HepG2 (cell line): ENCODE measurements around the gene FAM118A. TPM values are rescaled to one million over a fixed set of nuclear protein-coding genes. Genes with fewer than 3 reads are reported as not detected.
A peak's percentile ranks its signal among the peaks of the same experiment; 100 is the strongest.

ENCODE experiments used
- ATAC-seq: fragments of 200-7000 bp; cut with Tn5 transposase; 3 replicates; pipeline ENCODE4 v1.9.1; 2020; ENCODE audit warnings: mild to moderate bottlenecking, moderate library complexity
- BruUV-seq: library from RNA; stranded (reverse); fragments of 400-500 nt; replicated peaks from 2 replicates; lab custom pipeline; 2021; lab: Mats Ljungman, UMichigan
- CTCF ChIA-PET: fragments of 300-600 bp; formaldehyde crosslinking; extraction: SDS; loops from one replicate; lab custom pipeline; 2021; ENCODE audit warnings: low total read pairs, inconsistent platforms, low intra/inter-chr PET ratio; lab: Yijun Ruan, JAX
- POLR2A ChIA-PET: fragments of 350-600 bp; sonication (Branson Sonifier 250); formaldehyde crosslinking; loops from one replicate; lab custom pipeline; 2020; ENCODE audit warnings: antibody characterized with exemption, inconsistent platforms; lab: Yijun Ruan, JAX
- DNase-seq: peaks from one replicate; pipeline ENCODE4 v3.0.0-alpha.2; 2015; ENCODE audit warnings: low spot score
- FAIRE-seq: peaks from 3 replicates; lab custom pipeline; 2011; peaks lifted over from hg19 to GRCh38; lab: Jason Lieb, UNC
- H2AFZ ChIP-seq: one replicate; pipeline ENCODE4 v1.6.1; 2011; ENCODE audit warnings: low read length, inconsistent platforms
- H3K27ac ChIP-seq: fragments of 300-600 bp; 3 replicates; pipeline ENCODE4 v1.8.0; 2011; ENCODE audit warnings: mixed run types, mild to moderate bottlenecking, mixed read lengths, low read length, inconsistent platforms; ENCODE audit not compliant: insufficient read depth; ENCODE audit errors: extremely low read length
- H3K27me3 ChIP-seq, 2 experiments: fragments of 200-600 bp in 1 of 2; 2 replicates in 1 of 2; 3 replicates in 1 of 2; pipeline versions ENCODE4 v1.6.0 to v1.8.0; 2011; ENCODE audit warnings: low read length in 2 of 2, mild to moderate bottlenecking in 2 of 2, moderate library complexity in 2 of 2, inconsistent platforms in 1 of 2; ENCODE audit not compliant: insufficient read depth in 2 of 2, control insufficient read depth in 1 of 2
- H3K36me3 ChIP-seq, 2 experiments: fragments of 200-600 bp in 1 of 2; replicated peaks in 1 of 2; 2 replicates in 1 of 2; 3 replicates in 1 of 2; pipeline versions ENCODE4 v1.5.1 to v1.8.0; 2011; ENCODE audit warnings: low read length in 2 of 2, inconsistent platforms in 1 of 2; ENCODE audit not compliant: insufficient read depth in 2 of 2, control insufficient read depth in 1 of 2
- H3K4me1 ChIP-seq: 2 replicates; pipeline ENCODE4 v1.5.1; 2012; ENCODE audit warnings: low read length, inconsistent platforms; ENCODE audit not compliant: insufficient read depth
- H3K4me2 ChIP-seq: 2 replicates; pipeline ENCODE4 v1.6.0; 2011; ENCODE audit warnings: low read depth, low read length, inconsistent platforms
- H3K4me3 ChIP-seq, 3 experiments: fragments of 200-600 bp in 1 of 3; sonication (generic), shearing (Covaris generic) in 1 of 3; replicated peaks in 1 of 3; 2 replicates each; pipeline ENCODE4 v1.5.1; 2011 to 2016; ENCODE audit warnings: low read length in 3 of 3, inconsistent platforms in 2 of 3, low read depth in 2 of 3, mild to moderate bottlenecking in 2 of 3, control low read depth in 1 of 3, mixed read lengths in 1 of 3; ENCODE audit not compliant: insufficient read depth in 1 of 3
- H3K79me2 ChIP-seq: one replicate; pipeline ENCODE4 v1.6.1; 2011; ENCODE audit warnings: low read length, inconsistent platforms; ENCODE audit not compliant: insufficient read depth
- H3K9ac ChIP-seq: 2 replicates; pipeline ENCODE4 v1.6.0; 2011; ENCODE audit warnings: mild to moderate bottlenecking, low read depth, low read length, inconsistent platforms; ENCODE audit not compliant: insufficient read depth
- H3K9me3 ChIP-seq: 2 replicates; pipeline ENCODE4 v1.5.1; 2012; ENCODE audit warnings: mild to moderate bottlenecking, low read length
- H4K20me1 ChIP-seq: 2 replicates; pipeline ENCODE4 v1.6.0; 2011; ENCODE audit warnings: inconsistent platforms, mild to moderate bottlenecking, low read length, moderate library complexity; ENCODE audit not compliant: insufficient read depth
- SP5 ChIP-seq: IDR thresholded peaks from 2 replicates; pipeline ENCODE4 v1.6.1; 2016; ENCODE audit warnings: low read depth, borderline replicate concordance
- ZNF331 ChIP-seq: sonication (generic); formaldehyde crosslinking; IDR thresholded peaks from 2 replicates; pipeline ENCODE4 v1.4.0; 2020; ENCODE audit warnings: missing genetic modification reagents
- ZNF7 ChIP-seq: IDR thresholded peaks from 2 replicates; pipeline ENCODE4 v1.6.1; 2016; ENCODE audit warnings: missing biosample characterization, missing genetic modification reagents
- ZNF816 ChIP-seq: sonication (generic); formaldehyde crosslinking; IDR thresholded peaks from 2 replicates; pipeline ENCODE4 v1.8.0; 2022; ENCODE audit warnings: missing genetic modification reagents, mild to moderate bottlenecking, borderline replicate concordance
- whole genome bisulfite sequencing: methylation state at CpG from one replicate; pipeline ENCODE4 v1.1.6; 2017; ENCODE audit warnings: low lambda C conversion rate; 5-methylcytosine and 5-hydroxymethylcytosine counted together
- in situ Hi-C: cut with HindIII; loops from 2 replicates; pipeline ENCODE4 v1.10.0; 2017; ENCODE audit warnings: low pct_unique_long_range_greater_than_20kb; ENCODE audit not compliant: extremely low pct_ligation_motif_present
- intact Hi-C: fragments of 100-400 bp; cut with micrococcal nuclease; formaldehyde crosslinking; loops from one replicate; pipeline ENCODE4 v1.10.0; 2022; ENCODE audit not compliant: unreplicated experiment
- polyA plus RNA-seq, 8 experiments: library from polyadenylated mRNA; depleted of rRNA in 3 of 8; stranded (reverse) in 7 of 8; unstranded in 1 of 8; fragments of >200 nt; fragmentation: Illumina TruSeq in 4 of 8; extraction: Trizol in 4 of 8; gene quantifications; 2 replicates each; pipeline versions ENCODE4 v1.2.1 to v1.2.3, GENCODE V29; 2011 to 2016; ENCODE audit warnings: low read depth in 4 of 8, missing spikeins in 1 of 8, mixed read lengths in 1 of 8; ENCODE audit not compliant: insufficient read depth in 1 of 8
- total RNA-seq, 5 experiments: library from RNA; depleted of rRNA; stranded (reverse); fragments of >200 nt; fragmentation: Illumina TruSeq; extraction: Trizol; gene quantifications; 2 replicates each; pipeline ENCODE4 v1.2.3, GENCODE V29; 2016; ENCODE audit warnings: low read depth in 1 of 5
- TF ChIP-seq, protein P1 (sequence below): sonication (generic); formaldehyde crosslinking; IDR thresholded peaks from 2 replicates; pipeline ENCODE4 v1.4.0; 2020; ENCODE audit warnings: missing genetic modification reagents

FAM118A gene
- total and polyA plus RNA-seq, 2 of the 13 experiments (the other 11 are each of a cell fraction or from before 2014, with no cell fraction given): 36.7 to 48.2 TPM

DNA sequence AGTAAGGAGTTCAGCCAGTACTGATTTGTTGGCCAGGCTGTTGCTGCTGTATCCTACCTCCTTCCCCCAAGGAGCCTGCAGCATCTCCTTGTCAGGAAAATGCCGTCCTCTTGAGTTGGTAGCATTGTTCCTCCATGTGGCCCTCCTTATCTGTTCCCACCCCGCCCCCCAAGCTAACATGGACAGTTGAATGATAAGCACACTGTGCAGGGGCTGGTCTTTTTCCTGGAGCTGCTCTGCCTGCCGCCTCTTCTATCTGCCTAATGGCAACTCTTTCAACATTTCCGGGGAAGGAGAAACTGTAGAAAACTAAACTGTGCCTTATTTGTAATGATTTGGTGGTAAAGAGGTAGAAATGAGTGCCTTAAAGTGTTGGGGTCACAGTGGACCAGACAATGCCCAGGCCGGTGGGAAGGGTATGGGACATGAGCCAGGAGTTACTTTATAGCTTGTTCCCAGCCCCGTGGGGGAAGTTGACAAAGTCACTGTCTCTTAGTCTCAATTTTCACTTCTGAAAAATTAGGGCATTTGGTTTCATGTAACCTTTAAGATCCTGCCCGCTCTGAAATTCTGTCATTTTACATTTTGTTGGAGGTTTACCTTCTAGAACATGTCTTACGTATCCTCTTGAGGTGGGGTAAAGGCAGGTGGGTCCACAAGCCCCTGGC lies 4.5 kb downstream of the FAM118A start:
- peak overlapping the region in 1 of 3 experiments; percentile 18; a peak in 3 of 6 replicates for H3K4me3 ChIP-seq
- H3K36me3 ChIP-seq: peaks cover 2 to 10% of the 10 kb centered on the region in 2 experiments; a peak in 1 of 5 replicates
- ChIA-PET CTCF (no interaction called here), POLR2A (interaction anchor here (0.7 to 6.7 kb wide), 2 partner anchors 35 to 40 kb away, joined by 3 to 56 read pairs; no protein-coding TSS in a partner anchor)
- H3K79me2 ChIP-seq: peaks cover 90% of the 10 kb centered on the region
- H3K27me3 ChIP-seq: no peaks in the 10 kb centered on the region
- peaks cover 87% of the 10 kb centered on the region for H3K4me1 ChIP-seq
- DNase-seq (peak; percentile 32), ATAC-seq (no peak), FAIRE-seq (no peak)
- no peak overlapping the region for H2AFZ ChIP-seq
- peak overlapping the region; percentile 21; the same call in 1 of the 2 replicates for H3K9ac ChIP-seq
- in situ Hi-C loops (no loop called here), intact Hi-C loops (no loop called here)
- H3K9me3 ChIP-seq: no peaks in the 10 kb centered on the region
- peaks cover 27% of the 10 kb centered on the region for H4K20me1 ChIP-seq
- BruUV-seq: no TSS peak
- no peak for TF ChIP-seq ZNF816
- TF ChIP-seq SP5 (CRISPR knock-in tag): 0 out of 2 replicates have a peak, but pooled peaks have one; percentile 19
- 0 out of 2 replicates have a peak, but pooled peaks have one; percentile 44 for TF ChIP-seq ZNF7 (CRISPR knock-in tag)
- TF ChIP-seq, protein P1, sequence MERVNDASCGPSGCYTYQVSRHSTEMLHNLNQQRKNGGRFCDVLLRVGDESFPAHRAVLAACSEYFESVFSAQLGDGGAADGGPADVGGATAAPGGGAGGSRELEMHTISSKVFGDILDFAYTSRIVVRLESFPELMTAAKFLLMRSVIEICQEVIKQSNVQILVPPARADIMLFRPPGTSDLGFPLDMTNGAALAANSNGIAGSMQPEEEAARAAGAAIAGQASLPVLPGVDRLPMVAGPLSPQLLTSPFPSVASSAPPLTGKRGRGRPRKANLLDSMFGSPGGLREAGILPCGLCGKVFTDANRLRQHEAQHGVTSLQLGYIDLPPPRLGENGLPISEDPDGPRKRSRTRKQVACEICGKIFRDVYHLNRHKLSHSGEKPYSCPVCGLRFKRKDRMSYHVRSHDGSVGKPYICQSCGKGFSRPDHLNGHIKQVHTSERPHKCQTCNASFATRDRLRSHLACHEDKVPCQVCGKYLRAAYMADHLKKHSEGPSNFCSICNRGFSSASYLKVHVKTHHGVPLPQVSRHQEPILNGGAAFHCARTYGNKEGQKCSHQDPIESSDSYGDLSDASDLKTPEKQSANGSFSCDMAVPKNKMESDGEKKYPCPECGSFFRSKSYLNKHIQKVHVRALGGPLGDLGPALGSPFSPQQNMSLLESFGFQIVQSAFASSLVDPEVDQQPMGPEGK (CRISPR knock-in tag): 0 out of 2 replicates have a peak, but pooled peaks have one; percentile 15
- TF ChIP-seq ZNF331: 0 out of 2 replicates have a peak, but pooled peaks have one; percentile 57
- 40% methylated on average over 8 of the region's 8 CpGs for WGBS
- peak overlapping the region; percentile 39 for H3K27ac ChIP-seq
- H3K4me2 ChIP-seq: peak overlapping the region; percentile 65
